HCT116 (cell line): Measurements from ENCODE around the gene IPO5.

ENCODE experiments used
- JUND ChIP-seq: IDR thresholded peaks from 2 replicates; pipeline ENCODE4 v1.6.1; 2012
- POLR2A ChIP-seq: IDR thresholded peaks from 2 replicates; pipeline ENCODE4 v1.7.0; 2011; ENCODE audit warnings: borderline replicate concordance; ENCODE audit not compliant: insufficient read depth, insufficient read length; ENCODE audit errors: extremely low read depth
- POLR2AphosphoS5 ChIP-seq: IDR thresholded peaks from 2 replicates; pipeline ENCODE4 v1.6.1; 2011; ENCODE audit warnings: mild to moderate bottlenecking, low read depth, low read length, moderate library complexity
- SP1 ChIP-seq: IDR thresholded peaks from 2 replicates; pipeline ENCODE4 v1.6.1; 2012; ENCODE audit warnings: low read depth

DNA sequence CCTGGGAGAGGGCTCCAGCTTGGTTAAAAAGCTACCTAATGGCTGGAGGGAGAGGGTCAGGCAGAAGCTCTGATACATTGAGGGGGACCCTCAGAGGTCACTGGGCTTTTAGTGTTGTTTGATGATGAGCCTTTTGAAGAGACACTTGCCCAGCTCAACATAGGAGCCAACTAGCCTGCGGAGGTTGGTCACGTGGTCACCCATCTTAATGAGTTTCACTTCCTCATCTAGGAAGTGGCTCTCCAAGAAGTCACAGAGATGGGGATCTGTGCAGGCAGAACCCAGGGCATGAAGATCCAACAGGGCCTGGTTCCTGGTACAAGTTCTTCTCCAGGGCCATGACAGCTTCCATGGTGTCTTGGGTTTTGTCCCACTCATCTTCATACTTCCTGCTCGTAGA is 33.4 kb downstream of the IPO5 start:
- TF ChIP-seq POLR2AphosphoS5 (no peak), POLR2A (no peak), JUND (no peak), SP1 (no peak)
